Stomach (tissue), 4 donors: Measurements from ENCODE around the gene MS4A4E.

Source experiments
- CTCF ChIP-seq, 7 experiments: fragments of 450-650 bp in 4 of 7; fragments of 200-600 bp in 3 of 7; sonication (generic) in 3 of 7; IDR thresholded peaks; one replicate each; pipeline ENCODE4 v1.5.1; 2016 to 2019; ENCODE audit warnings: antibody characterized with exemption in 7 of 7, control low read depth in 2 of 7, mild to moderate bottlenecking in 1 of 7
- EP300 ChIP-seq: sonication (generic); formaldehyde crosslinking; IDR thresholded peaks from one replicate; pipeline ENCODE4 v1.6.1; 2017; ENCODE audit warnings: antibody characterized with exemption
- POLR2A ChIP-seq, 4 donors: fragments of 450-650 bp; IDR thresholded peaks; one replicate each; pipeline ENCODE4 v1.6.1; 2016; ENCODE audit warnings: antibody characterized with exemption in 4 of 4, control low read depth in 2 of 4, mild to moderate bottlenecking in 1 of 4, moderate library complexity in 1 of 4
- POLR2AphosphoS5 ChIP-seq, 3 donors: sonication (generic); formaldehyde crosslinking; IDR thresholded peaks; one replicate each; pipeline ENCODE4 v1.6.1; 2016; ENCODE audit warnings: antibody characterized with exemption in 3 of 3

DNA sequence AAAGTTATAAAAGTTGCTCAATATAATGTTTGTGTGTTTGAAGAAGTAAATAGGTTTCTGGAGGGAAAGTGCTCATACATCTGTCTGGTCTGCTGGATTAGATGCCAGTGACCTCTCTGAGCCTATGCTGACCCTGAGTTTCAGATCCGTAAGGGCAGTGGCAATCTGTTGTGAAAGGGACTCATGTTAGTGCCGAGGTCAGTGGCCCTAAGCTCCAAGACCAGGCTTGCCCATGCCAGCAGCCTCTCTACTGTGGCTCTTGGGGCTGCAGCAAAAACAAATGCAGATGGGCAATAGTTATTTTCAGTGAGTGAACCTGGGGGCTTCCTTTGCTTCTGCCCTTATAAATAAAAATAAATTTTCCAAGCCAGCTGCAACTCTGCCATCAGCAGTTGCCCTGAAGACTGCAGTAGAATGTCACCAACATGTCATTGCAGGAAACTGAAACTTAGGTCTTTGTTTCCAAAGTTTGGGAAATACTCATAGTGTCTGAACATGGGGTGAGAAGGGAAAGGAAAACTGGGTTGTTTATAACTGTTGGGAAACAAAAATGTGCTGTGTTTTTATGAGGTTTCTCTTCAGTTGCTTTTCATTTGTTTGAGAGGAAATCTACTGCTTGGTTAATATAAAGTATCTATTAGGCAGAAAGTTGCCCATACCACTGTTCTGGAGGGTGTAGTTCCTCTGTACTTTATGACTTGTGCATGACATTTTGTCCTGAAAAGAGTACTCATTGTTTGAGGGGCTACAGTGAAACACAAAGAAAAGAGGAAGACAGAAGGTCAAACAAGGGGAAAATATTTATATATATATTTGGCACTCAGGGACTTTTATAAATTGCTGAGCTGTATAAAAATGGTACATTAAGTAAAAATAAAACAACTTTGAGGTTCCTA is 9.5 kb upstream of the MS4A4E start:
- no peak for TF ChIP-seq CTCF (IDR thresholded peaks at IDR 0.05)
- TF ChIP-seq POLR2A (IDR thresholded peaks at IDR 0.05) = no peak
- no peak for TF ChIP-seq POLR2AphosphoS5 (IDR thresholded peaks at IDR 0.05)
- TF ChIP-seq EP300 = no peak
